ENCODE data around the gene DDHD1. TPM values are rescaled to one million over a fixed set of nuclear protein-coding genes. Genes with fewer than 3 reads are reported as not detected.

The DDHD1 gene
- total RNA-seq, 1 experiment from 2014 or later = 15.7 TPM

- H4K8ac ChIP-seq (replicated peaks; ENCODE audit: insufficient read length, low read depth, low read length) = no peak overlapping the region
- no peak overlapping the region for H2BK120ac ChIP-seq (ENCODE audit: low read depth, low read length, poor library complexity, severe bottlenecking)
- H3K23ac ChIP-seq (ENCODE audit: insufficient read length, low read depth, low read length) = no peak overlapping the region
- H4K20me1 ChIP-seq (ENCODE audit: control insufficient read depth, insufficient read depth, insufficient read length) = no peaks in the 10 kb centered on the region
- H4K91ac ChIP-seq (ENCODE audit: insufficient read length, low read depth, low read length) = no peak overlapping the region
- no peak overlapping the region for H2AK5ac ChIP-seq (ENCODE audit: insufficient read length, low read length)
- no peak overlapping the region for H2AFZ ChIP-seq (ENCODE audit: low read length)
- Mint-ChIP-seq H3K9me3 (no peaks in the 10 kb centered on the region), H3K4me1 (0 out of 4 replicates have a peak, but pooled peaks cover 0 to 2% of the 10 kb centered on the region in 2 experiments), H3K4me3 (no peak overlapping the region), H3K27ac (no peak overlapping the region), H3K36me3 (ENCODE audit: insufficient read depth in 1 of 3, low read depth in 3 of 3) (peaks cover 15 to 23% (median 17%) of the 10 kb centered on the region in 3 experiments), H3K27me3 (ENCODE audit: low read depth) (no peaks in the 10 kb centered on the region)
- no peak overlapping the region for H3T11ph ChIP-seq (ENCODE audit: low read length)
- TF ChIP-seq CTCF (conservative IDR thresholded peaks at IDR 0.05) = no peak
- no peak overlapping the region for H3K9ac ChIP-seq (ENCODE audit: extremely low read depth, insufficient read length, low read length)
- H3K23me2 ChIP-seq (ENCODE audit: insufficient read length, low read depth, low read length, poor library complexity, severe bottlenecking) = no peaks in the 10 kb centered on the region
- H3K27me3 ChIP-seq (ENCODE audit: insufficient read depth, low read length) = no peaks in the 10 kb centered on the region
- no peak for DNase-seq
- H4K5ac ChIP-seq (ENCODE audit: insufficient read length, low read depth, low read length) = no peak overlapping the region
- no CpG with 5 or more reads among the region's 6 CpGs for WGBS (ENCODE audit: extremely low coverage, insufficient read length, low lambda C conversion rate)
- H3K9me3 ChIP-seq (ENCODE audit: control insufficient read depth, low read depth, low read length) = no peaks in the 10 kb centered on the region
- H2BK5ac ChIP-seq (ENCODE audit: insufficient read length, low read length) = no peak overlapping the region
- H2BK15ac ChIP-seq (ENCODE audit: low read depth, low read length) = no peak overlapping the region
- H3K4me1 ChIP-seq (ENCODE audit: insufficient read depth, low read length) = no peaks in the 10 kb centered on the region
- no peak overlapping the region for H3K18ac ChIP-seq (ENCODE audit: insufficient read length, low read depth, low read length)
- H3K56ac ChIP-seq (ENCODE audit: insufficient read length, low read depth, low read length) = no peak overlapping the region
- H3K4me2 ChIP-seq (ENCODE audit: insufficient read depth, insufficient read length, low read length) = no peak overlapping the region
- no peak overlapping the region for H3K27ac ChIP-seq (ENCODE audit: insufficient read length, low read depth, low read length)
- H3K4ac ChIP-seq (ENCODE audit: low read depth, low read length) = no peak overlapping the region
- H2BK12ac ChIP-seq (ENCODE audit: insufficient read length, low read depth, low read length) = no peak overlapping the region
- no peak overlapping the region for H3K14ac ChIP-seq (ENCODE audit: insufficient read depth, low read length)
- no peaks in the 10 kb centered on the region for H3K79me1 ChIP-seq (ENCODE audit: insufficient read depth, low read depth, low read length, poor library complexity, severe bottlenecking)
- H3K79me2 ChIP-seq (ENCODE audit: insufficient read depth, low read length) = no peaks in the 10 kb centered on the region
- no peak overlapping the region for H2BK20ac ChIP-seq (ENCODE audit: low read depth, low read length, poor library complexity, severe bottlenecking)
Observed at GRCh38 chr14:53035336-53036210, 117.5 kb downstream of the DDHD1 start.
